H1 (cell line): ENCODE data around the gene RNF2.

Experiments used
- BACH1 ChIP-seq: IDR thresholded peaks from 2 replicates; pipeline ENCODE4 v1.6.1; 2012; ENCODE audit warnings: low read length, improper control_type of control experiment
- BRCA1 ChIP-seq: IDR thresholded peaks from 2 replicates; pipeline ENCODE4 v1.6.1; 2012; ENCODE audit warnings: low read depth, low read length, improper control_type of control experiment
- EP300 ChIP-seq, 2 experiments: IDR thresholded peaks; 1 replicate in 1 of 2; 2 replicates in 1 of 2; pipeline ENCODE4 v1.6.1; 2011 to 2012; ENCODE audit warnings: low read depth in 2 of 2, low read length in 2 of 2, mild to moderate bottlenecking in 2 of 2, borderline replicate concordance in 1 of 2, inconsistent platforms in 1 of 2, moderate library complexity in 1 of 2
- EZH2 ChIP-seq: fragments of 200-600 bp; sonication (generic); IDR thresholded peaks from 2 replicates; pipeline ENCODE4 v1.7.1; 2012; ENCODE audit warnings: low read depth, mild to moderate bottlenecking, moderate library complexity, low read length, inconsistent platforms; ENCODE audit not compliant: severe bottlenecking
- JUND ChIP-seq: IDR thresholded peaks from 2 replicates; pipeline ENCODE4 v1.6.1; 2011; ENCODE audit warnings: mild to moderate bottlenecking, improper control_type of control experiment, low read length
- NRF1 ChIP-seq: IDR thresholded peaks from 2 replicates; pipeline ENCODE4 v1.6.1; 2011; ENCODE audit warnings: mild to moderate bottlenecking, low read depth, low read length, improper control_type of control experiment
- POLR2A ChIP-seq, 2 experiments: IDR thresholded peaks; 1 replicate in 1 of 2; 2 replicates in 1 of 2; pipeline ENCODE4 v1.6.1; 2011; ENCODE audit warnings: low read depth in 2 of 2, low read length in 2 of 2, mild to moderate bottlenecking in 2 of 2; ENCODE audit errors: control extremely low read depth in 1 of 2
- POLR2AphosphoS5 ChIP-seq: IDR thresholded peaks from 2 replicates; pipeline ENCODE4 v1.6.1; 2011; ENCODE audit warnings: low read depth, low read length
- RNF2 ChIP-seq: fragments of 200-900, 300-1000 bp; sonication (generic); IDR thresholded peaks from 2 replicates; pipeline ENCODE4 v1.7.1; 2016; ENCODE audit warnings: borderline replicate concordance, low read depth, mild to moderate bottlenecking, antibody characterized with exemption, low read length; ENCODE audit not compliant: poor library complexity, severe bottlenecking; ENCODE audit errors: missing control alignments
- SIN3A ChIP-seq, 2 experiments: IDR thresholded peaks in 1 of 2; conservative IDR thresholded peaks in 1 of 2; 2 replicates each; pipeline ENCODE4 v1.6.1; 2011 to 2012; ENCODE audit warnings: low read length in 2 of 2, improper control_type of control experiment in 1 of 2, low read depth in 1 of 2, mild to moderate bottlenecking in 1 of 2
- SP2 ChIP-seq: IDR thresholded peaks from 2 replicates; pipeline ENCODE4 v1.6.1; 2012; ENCODE audit warnings: mild to moderate bottlenecking, low read length, inconsistent platforms
- TEAD4 ChIP-seq: IDR thresholded peaks from 2 replicates; pipeline ENCODE4 v1.6.1; 2012; ENCODE audit warnings: low read depth, low read length, inconsistent platforms, mixed read lengths
- TF ChIP-seq, protein P1 (sequence below), 3 experiments: IDR thresholded peaks; 1 replicate in 2 of 3; 2 replicates in 1 of 3; pipeline versions ENCODE4 v1.5.1 to v1.6.1; 2011; ENCODE audit warnings: low read length in 3 of 3, mild to moderate bottlenecking in 3 of 3, inconsistent platforms in 2 of 3, low read depth in 1 of 3, moderate library complexity in 1 of 3; ENCODE audit not compliant: insufficient read depth in 1 of 3; ENCODE audit errors: control extremely low read depth in 1 of 3

DNA sequence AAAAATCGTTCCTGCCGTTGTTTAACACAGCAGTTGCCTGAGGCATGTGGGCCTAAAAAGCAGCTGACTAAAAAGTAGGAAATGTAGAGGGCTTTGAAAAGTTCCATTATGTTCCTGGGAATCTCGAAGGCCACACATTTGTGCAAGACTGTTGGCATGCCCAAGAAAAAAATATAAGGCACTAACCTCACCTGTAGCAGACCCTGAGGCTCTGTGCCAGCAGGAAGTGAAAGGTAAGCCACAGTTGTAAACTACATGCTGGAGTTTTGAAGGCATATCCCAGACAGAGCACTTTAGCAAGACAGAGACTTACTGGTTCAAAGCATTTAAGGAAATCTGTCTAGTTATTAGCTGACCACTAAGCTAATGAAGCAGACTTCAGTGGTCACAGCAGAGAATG, 58.7 kb downstream of the RNF2 start:
- TF ChIP-seq, protein P1, sequence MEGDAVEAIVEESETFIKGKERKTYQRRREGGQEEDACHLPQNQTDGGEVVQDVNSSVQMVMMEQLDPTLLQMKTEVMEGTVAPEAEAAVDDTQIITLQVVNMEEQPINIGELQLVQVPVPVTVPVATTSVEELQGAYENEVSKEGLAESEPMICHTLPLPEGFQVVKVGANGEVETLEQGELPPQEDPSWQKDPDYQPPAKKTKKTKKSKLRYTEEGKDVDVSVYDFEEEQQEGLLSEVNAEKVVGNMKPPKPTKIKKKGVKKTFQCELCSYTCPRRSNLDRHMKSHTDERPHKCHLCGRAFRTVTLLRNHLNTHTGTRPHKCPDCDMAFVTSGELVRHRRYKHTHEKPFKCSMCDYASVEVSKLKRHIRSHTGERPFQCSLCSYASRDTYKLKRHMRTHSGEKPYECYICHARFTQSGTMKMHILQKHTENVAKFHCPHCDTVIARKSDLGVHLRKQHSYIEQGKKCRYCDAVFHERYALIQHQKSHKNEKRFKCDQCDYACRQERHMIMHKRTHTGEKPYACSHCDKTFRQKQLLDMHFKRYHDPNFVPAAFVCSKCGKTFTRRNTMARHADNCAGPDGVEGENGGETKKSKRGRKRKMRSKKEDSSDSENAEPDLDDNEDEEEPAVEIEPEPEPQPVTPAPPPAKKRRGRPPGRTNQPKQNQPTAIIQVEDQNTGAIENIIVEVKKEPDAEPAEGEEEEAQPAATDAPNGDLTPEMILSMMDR (IDR thresholded peaks at IDR 0.05; ENCODE audit: control extremely low read depth in 1 of 3, insufficient read depth in 1 of 3, low read depth in 1 of 3, low read length in 3 of 3) = no peak
- TF ChIP-seq BRCA1 (no peak), POLR2A (IDR thresholded peaks at IDR 0.05; ENCODE audit: control extremely low read depth in 1 of 2, low read depth in 2 of 2, low read length in 2 of 2) (no peak), EZH2 (no peak), JUND (no peak), POLR2AphosphoS5 (no peak), RNF2 (no peak), BACH1 (no peak), NRF1 (no peak), TEAD4 (no peak), SP2 (no peak), SIN3A (conservative IDR thresholded peaks at IDR 0.05 in 1 of 2, IDR thresholded peaks at IDR 0.05 in 1 of 2; ENCODE audit: low read depth in 1 of 2, low read length in 2 of 2) (no peak), EP300 (IDR thresholded peaks at IDR 0.05; ENCODE audit: borderline replicate concordance in 1 of 2, low read depth in 2 of 2, low read length in 2 of 2) (no peak)
